ENCODE data around the gene RMRP. TPM values are rescaled to one million over a fixed set of nuclear protein-coding genes. Genes with fewer than 3 reads are reported as not detected.
A peak's percentile ranks its signal among the peaks of the same experiment; 100 is the strongest.

The RMRP gene
- total RNA-seq, 2 donors from 2014 or later: 14,118 to 22,490 TPM

DNA sequence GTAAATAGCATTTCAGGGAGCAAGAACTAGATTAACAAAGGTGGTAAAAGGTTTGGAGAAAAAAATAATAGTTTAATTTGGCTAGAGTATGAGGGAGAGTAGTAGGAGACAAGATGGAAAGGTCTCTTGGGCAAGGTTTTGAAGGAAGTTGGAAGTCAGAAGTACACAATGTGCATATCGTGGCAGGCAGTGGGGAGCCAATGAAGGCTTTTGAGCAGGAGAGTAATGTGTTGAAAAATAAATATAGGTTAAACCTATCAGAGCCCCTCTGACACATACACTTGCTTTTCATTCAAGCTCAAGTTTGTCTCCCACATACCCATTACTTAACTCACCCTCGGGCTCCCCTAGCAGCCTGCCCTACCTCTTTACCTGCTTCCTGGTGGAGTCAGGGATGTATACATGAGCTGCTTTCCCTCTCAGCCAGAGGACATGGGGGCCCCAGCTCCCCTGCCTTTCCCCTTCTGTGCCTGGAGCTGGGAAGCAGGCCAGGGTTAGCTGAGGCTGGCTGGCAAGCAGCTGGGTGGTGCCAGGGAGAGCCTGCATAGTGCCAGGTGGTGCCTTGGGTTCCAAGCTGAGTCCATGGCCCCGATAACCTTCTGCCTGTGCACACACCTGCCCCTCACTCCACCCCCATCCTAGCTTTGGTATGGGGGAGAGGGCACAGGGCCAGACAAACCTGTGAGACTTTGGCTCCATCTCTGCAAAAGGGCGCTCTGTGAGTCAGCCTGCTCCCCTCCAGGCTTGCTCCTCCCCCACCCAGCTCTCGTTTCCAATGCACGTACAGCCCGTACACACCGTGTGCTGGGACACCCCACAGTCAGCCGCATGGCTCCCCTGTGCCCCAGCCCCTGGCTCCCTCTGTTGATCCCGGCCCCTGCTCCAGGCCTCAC, 15.6 kb upstream of the RMRP start, which contains the start of gene CA9:
TSS of gene CA9 (plus strand) at position 797 of the 893 bp plus-strand sequence. CDS start at position 829, 32 bp downstream.
- ATAC-seq: peak; percentile 60 to 78

DNA sequence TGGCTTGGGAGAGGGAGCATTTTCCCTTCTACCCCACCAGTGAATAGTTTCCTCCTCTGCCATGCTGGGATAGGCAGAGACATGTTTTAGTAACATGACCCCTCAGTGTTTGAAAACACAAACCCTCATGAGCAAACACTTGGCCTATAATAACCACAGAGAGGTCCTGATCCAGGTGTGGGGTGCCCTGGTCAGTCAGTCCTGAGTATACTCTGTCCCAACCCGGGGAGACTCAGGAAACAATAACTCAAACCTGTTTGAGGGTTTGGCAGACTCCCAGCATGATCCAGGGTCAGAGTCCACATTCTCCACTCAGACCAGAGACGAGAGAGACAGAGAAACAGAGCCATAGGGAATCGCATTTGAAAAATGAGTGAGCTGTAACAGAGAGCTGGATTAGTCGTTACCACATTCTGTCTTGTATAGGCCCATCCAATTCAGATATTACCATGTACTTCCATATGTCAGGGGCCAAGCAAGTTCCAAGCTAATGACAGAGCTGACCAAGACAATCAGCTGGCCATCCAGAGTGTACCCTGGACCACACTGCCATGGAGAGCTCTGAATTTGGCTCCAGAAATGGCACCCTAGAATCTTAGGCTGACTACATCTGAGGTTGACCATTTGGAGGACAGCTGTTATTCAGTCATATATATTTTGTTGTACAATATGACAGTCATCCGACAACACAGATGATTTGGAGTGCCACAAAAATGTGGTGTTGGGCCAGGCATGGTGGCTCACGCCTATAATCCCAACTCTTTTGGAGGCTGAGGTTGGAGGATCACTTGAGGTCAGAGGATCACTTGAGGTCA, 11.7 kb upstream of the RMRP start:
- ATAC-seq: no peak
- intact Hi-C loops (cut with DNase I): no loop called here
- DNase-seq: no peak

More for the DNA sequence above, 15.6 kb upstream of the RMRP start, which contains the start of gene CA9:
- no peak for DNase-seq
- intact Hi-C loops (cut with DNase I): no loop called here

DNA sequence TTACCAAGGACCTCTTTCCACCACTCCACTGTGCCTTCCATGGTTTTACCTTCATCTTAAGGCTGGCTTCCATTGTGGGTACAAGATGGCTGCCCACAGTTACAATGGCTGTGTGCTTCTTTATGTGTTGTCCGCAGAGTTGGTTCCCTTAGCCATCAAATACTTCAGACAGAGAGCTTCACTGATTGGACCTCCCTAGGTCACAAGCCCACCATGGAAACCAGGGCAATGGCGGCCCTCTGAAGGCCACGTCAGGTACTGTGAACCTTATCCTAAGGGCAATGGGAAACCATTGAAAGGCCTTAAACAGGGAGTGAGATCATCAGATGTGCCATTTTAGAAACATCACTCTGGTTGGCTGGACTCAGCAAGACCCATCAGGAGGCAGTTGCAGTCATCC, 10.1 kb upstream of the RMRP start:
- intact Hi-C loops (cut with DNase I): no loop called here
- ATAC-seq (no peak), DNase-seq (no peak)

DNA sequence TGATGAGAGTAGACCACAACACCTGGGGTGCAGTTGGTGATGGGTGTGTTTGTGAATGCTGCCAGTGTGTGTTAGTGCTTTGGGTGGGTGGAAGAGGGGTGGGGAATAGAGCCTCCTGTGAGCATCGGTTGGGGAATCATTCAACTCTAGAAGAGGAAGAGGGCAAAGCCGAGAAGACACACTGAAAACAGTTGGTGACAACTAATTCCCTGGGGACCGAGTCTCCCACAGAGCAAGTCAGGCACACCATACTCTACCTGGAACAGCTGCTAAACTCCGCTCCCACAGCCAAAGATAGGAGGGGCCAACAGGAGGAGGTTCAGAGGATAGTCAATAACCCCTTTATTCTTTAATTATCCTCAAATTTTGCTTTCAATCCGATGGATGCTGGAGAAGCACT, 8.7 kb upstream of the RMRP start:
- ATAC-seq: no peak
- intact Hi-C loops (cut with DNase I): no loop called here
- no peak for DNase-seq

DNA sequence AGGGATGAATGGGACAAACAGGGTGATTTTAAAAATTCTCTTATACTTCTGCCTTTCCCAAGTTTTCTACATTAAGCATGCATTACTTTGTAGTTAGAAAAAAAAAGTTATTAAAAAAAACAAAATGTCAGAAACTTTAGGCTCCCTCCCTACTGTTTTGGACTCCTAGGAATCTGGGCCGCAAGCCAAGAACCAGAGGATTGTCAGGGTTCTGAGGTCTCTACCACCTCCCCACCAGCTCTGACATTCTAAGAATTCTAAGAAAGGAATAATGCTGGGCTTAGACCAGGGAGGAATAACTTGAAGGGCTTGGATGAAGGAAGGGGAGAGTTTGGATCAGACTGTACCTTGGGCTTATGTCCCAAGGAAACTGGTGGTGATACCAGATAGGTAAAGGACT, 8.2 kb upstream of the RMRP start:
- DNase-seq (no peak), ATAC-seq (no peak)
- intact Hi-C loops (cut with DNase I): no loop called here

DNA sequence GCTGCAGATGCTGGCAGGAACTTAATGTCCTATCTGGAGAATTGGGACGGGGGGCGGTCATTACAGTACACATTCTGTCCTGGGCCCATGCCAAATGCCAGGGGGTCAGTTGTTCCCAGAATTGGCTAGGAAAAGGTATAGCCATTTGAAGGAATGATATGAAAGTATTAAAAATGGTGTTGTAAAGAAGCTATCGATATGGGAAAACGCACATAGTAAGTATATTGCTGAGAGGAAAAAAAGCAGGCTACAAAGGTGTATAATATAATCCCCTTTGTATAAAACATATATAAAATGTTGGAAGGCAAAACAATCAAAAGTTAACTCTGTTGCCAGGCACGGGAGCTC, 7.6 kb upstream of the RMRP start:
- no peak for ATAC-seq
- no peak for DNase-seq
- intact Hi-C loops (cut with DNase I): no loop called here

DNA sequence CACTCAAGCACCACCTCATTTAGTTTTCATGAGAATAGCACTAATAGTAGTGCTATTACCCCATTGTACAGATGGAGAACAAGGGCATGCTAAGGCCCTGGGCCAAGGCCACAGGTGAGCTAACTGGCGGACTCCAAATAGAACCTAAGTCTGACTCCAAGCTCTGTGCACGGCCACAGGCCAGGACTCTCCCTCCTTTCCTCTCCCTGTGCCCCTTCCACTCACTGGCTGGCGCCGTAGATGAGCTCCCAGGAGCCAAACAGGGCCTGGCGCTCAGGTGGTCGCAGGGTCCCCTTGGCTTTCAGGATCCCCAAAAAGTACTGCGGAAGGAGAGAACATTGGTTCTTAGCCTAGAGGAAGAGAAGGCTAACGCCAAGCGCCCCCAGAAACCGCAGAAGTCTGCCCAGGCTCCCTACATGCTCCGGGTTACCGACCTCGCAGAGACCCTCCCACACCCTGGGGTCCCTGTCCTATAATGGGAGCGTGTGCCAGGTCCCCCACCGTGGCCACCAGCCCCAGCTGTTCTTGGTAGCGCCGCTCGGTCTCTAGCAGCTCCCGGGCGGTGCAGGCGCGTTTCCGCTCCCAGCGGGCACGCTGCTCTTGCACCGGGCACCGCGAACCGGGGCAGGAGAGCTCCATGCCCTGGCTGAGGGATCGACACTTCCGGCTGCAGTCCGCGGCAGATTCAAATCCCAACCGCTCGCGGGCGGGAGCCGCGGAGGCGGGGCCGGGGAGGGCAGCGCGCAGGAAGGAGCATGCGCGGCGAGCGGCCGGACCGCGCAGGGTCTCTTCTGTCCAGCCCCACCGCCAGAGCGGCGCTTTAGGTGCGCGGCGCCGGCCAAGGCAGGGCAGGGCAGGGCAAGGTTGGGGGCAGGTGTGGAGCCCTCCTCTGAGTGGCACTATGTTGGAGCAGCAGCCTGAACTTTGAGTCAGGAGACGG, 7.0 kb upstream of the RMRP start, which contains the start of gene ARHGEF39:
TSS of gene ARHGEF39 (minus strand) at position 665 of the 940 bp plus-strand sequence. CDS start at position 639, 26 bp downstream.
- ATAC-seq (peak; percentile 91 to 93), DNase-seq (peak; percentile 84)
- intact Hi-C loops (cut with DNase I): no loop called here

DNA sequence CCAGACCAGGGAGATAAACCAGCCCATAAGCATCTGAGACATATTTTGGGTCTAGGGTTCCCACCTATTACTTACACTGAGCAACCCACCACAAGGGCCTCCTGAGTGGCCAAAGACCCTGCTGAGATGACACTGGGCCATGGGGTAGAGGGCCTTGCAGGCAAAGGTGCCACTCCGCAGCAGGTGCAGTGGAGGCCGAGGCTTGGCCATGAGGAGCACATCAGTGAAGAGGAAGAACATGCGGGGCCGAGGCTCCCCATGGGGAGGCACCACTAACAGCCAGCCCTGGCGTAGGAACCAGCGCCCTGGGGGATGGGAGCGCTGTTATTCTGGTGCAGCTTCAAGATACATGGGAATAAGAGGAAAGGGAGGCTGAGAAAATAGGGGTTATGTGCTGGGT, 4.6 kb upstream of the RMRP start:
- intact Hi-C loops (cut with DNase I): no loop called here
- DNase-seq (no peak), ATAC-seq (no peak)

DNA sequence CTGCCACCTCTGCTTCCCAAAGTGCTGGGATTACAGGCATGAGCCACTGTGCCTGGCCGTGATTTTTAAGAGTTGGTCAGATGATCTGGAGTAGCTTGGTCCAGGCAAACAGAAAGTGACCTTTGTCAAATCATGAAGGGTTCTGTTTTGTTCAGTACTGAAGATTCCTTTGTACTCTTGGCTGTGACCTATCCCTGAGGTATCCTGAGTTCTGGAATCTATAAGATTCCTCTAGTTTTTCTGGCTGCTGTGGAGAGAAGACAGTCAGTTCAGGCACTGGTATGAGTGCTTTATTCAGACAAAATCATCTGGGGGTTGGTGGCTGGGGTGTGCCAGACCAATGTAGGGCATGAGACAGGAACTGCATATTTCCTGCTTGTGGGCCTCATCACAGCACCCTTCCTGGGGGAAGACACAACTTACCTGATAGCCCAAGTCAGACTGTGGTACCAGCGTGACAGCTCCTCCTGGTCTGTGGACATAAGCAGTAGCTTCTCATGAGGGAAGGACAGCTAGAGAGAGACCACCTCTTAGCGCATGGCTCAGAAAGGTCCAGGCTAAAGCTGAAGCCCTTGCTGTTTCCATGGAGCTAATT, 4.0 kb upstream of the RMRP start:
- ATAC-seq (no peak), DNase-seq (no peak)
- intact Hi-C loops (cut with DNase I): loop anchor here in 1 of 2 donors (2.0 kb wide), 2 partner anchors 27 to 67 kb away; partner anchors contain the start of gene TPM2

DNA sequence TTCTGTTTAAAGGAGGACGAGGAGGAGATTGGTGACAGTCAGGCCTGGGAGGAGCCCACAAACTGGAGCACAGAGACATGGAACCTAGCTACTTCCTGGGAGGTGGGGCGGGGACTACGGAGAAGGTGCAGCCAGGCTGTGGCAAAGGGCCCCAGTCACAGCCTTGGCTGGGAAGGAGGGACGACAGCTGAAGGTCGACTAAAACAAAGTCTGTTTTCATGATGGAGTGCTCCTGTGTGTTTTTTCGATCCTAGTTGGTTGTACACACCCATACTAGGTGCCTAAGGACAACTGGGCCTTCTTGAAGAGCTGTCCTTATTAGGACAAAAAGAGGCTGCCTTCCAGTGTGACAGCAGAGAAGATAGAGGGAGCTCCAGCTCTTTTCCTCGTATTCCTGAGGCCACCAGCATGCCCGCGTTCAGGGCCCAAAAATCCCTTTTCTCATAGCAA, 3.2 kb upstream of the RMRP start:
- no peak for DNase-seq
- intact Hi-C loops (cut with DNase I): loop anchor here in 1 of 2 donors (2.0 kb wide), 2 partner anchors 28 to 68 kb away; partner anchors contain the start of gene TPM2
- no peak for ATAC-seq

DNA sequence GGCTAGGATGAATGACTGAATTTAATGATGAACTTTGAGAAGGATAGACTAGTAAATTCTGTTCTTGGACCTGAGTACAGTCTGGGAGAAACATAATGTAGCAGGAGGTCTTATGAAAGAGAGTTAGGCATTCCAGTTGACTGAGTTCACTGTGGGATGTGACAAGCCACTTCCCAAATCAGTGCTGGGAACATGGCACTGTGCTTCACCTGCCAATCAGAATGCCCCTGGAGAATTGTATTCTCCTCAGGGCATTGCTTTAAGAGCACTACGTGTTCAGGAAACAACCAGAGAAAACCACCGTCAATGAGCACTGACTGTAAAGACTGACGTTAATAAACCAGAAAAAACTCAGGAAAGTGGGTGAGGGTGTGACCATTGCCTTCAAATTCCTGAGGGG, 1.5 kb upstream of the RMRP start:
- ATAC-seq: peak; percentile 0 to 5
- intact Hi-C loops (cut with DNase I): no loop called here
- no peak for DNase-seq

DNA sequence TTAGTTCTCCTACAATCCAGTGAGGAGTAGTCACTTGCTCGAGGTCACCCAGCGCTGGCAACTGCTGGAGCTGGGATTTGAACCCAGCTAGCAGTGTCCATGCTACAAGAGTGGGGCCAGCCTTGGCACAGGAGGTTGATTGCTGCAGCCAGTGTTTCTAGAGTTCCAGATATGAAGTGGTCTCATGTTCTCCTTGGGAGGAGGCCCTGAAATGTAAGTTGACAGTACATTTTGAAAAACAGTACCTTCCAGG, 1.1 kb upstream of the RMRP start:
- ATAC-seq (peak in 1 of 2 donors; percentile 7), DNase-seq (peak; percentile 60)
- intact Hi-C loops (cut with DNase I): no loop called here

DNA sequence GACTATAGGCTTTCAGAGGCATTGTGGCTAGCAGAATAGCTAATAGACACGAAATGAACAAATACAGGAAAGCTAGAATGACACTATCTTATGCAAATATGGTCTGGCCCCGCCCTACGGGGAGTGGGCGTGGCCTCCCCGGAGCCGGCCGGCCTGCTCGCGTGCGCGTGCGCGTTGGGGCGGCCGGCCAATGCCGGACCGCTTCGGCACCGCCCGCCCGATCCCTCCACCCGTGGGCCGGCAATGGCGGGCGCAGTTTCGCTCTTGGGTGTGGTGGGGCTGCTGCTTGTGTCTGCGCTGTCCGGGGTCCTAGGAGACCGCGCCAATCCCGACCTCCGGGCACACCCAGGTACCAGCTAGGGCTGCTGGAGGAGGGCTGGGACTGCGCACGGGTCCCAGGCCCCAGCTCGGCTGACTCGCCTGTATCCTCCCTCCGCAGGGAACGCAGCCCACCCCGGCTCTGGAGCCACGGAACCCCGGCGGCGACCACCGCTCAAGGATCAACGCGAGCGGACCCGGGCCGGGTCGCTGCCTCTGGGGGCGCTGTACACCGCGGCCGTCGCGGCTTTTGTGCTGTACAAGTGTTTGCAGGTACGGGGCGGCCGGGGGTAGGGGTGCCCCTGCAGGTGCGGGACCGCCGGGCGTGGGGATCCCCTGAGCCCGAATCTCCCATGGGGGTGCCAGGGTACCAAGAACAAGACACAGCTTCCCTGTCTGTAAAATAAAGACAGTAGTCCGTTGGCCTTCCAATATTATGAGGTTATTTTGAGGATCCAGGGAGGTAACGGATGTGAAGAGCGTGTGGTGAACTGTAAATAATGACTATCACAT, 533 bp upstream of the RMRP start, which contains the start of gene CCDC107:
TSS of gene CCDC107 (plus strand) at position 156 of the 831 bp plus-strand sequence. CDS start at position 244, 88 bp downstream.
- DNase-seq (peak; percentile 90), ATAC-seq (peak; percentile 82 to 83)
- intact Hi-C loops (cut with DNase I): no loop called here

DNA sequence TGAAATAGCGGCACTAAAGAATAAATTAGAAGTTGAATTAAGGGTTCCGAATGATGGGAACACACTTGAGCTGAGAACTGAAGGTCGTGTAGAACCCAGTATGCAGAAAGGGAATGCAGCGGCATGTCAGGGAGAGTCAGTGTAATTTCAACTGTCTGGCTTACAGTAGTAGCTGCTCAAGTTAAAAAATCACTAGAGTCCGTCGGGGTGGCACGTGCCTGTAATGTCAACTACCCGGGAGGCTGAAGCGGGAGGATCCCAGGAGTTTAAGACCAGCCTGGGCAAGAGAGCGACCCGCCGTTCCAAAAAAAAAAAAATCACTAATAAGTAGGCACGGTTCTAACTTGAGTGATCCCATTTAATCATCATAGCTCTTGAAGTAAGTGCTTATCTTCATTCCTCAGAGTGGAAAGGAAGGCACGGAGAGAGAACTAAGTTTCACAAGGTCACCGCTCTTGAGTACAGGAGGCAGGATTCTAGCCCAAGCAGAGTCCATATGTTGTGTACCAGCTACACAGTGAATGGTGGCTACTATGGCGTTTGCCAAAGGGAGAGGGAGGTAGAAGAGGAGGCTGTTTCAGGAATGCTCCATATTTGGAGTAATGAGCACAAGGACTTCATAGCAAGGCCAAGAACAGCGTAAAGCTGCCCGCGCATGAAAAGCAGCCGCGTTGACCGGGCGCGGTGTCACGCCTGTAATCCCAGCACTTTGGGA, 831 bp downstream of the RMRP start:
- peak; percentile 7 to 17 for ATAC-seq
- intact Hi-C loops (cut with DNase I): no loop called here
- DNase-seq: no peak

DNA sequence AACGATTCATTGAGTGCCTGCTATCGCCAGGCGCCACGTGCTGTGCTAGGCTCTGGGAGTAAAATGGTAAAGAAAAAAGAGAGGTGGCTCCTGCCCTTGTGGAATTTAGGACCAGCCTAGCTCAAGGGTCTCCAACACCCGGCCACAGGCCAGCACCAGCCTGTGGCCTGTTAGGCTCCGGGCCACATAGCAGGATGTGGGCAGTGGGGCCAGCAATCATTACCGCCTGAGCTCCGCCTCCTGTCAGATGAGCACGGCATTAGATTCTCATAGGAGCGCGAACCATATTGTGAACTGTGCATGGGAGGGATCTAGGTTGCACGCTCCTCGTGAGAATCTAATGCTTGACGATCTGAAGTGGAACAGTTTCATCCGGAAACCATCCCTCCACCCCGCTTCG, 1.5 kb downstream of the RMRP start:
- intact Hi-C loops (cut with DNase I): no loop called here
- ATAC-seq: no peak
- no peak for DNase-seq

DNA sequence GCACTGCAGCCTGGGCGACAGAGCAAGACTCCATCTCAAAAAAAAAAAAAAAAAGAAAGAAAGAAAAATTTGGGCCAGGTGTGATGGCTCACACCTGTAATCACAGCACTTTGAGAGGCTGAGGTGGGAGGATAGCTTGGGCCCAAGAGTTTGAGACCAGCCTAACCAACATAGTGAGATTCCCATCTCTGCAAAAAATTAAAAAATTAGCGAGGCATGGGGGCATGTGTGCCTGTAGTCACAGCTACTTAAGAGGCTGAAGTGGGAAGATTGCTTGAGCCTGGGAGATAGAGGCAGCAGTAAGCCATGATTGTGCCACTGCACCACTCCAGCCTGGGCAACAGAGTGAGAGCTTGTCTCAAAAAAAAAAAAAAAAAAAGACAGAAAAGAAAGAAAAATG, 4.2 kb downstream of the RMRP start:
- DNase-seq (no peak), ATAC-seq (no peak)
- intact Hi-C loops (cut with DNase I): no loop called here

DNA sequence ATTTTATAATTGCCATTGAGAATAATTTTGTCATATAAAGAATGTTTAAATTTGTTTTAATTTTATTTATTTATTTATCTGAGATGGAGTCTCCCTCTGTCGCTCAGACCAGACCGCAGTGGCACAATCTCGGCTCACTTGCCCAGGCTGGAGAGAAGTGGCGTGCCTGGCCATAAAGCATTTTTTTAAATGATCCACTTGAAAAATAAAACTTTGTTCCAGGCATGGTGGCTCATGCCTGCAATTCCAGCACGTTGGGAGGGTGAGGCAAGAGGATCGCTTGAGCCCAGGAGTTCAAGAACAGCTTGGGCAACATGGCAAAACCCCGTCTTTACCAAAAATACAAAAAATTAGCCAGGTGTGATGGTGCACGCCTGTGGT, 5.0 kb downstream of the RMRP start:
- ATAC-seq (no peak), DNase-seq (no peak)
- intact Hi-C loops (cut with DNase I): no loop called here

Measured in left cardiac atrium (tissue), 4 donors.